Cardiac muscle cell (in vitro differentiated cells and primary cell): ENCODE measurements around the gene PAK6. TPM values are rescaled to one million over a fixed set of nuclear protein-coding genes. Genes with fewer than 3 reads are reported as not detected.
A peak's percentile ranks its signal among the peaks of the same experiment; 100 is the strongest.

Experiments used
- DNase-seq, 2 donors: peaks; one replicate each; pipeline versions ENCODE4 v3.0.0 to v3.0.0-alpha.2; 2010 to 2017; ENCODE audit warnings: low read depth in 1 of 2, low spot score in 1 of 2
- H3K27ac ChIP-seq: fragments of 200-600 bp; sonication (generic); 2 replicates; pipeline ENCODE4 v1.5.1; 2016
- H3K27me3 ChIP-seq: fragments of 200-600 bp; sonication (generic); 2 replicates; pipeline ENCODE4 v1.6.0; 2016; ENCODE audit warnings: control low read depth
- H3K36me3 ChIP-seq: fragments of 200-600 bp; sonication (generic); 2 replicates; pipeline ENCODE4 v1.5.1; 2016; ENCODE audit warnings: control low read depth
- H3K4me1 ChIP-seq: fragments of 200-600 bp; sonication (generic); 2 replicates; pipeline ENCODE4 v1.8.1; 2017; ENCODE audit warnings: low read depth, mild to moderate bottlenecking, mixed run types
- H3K4me3 ChIP-seq: fragments of 200-600 bp; sonication (generic); 2 replicates; pipeline ENCODE4 v1.5.1; 2016; ENCODE audit warnings: mild to moderate bottlenecking
- H3K9me3 ChIP-seq: fragments of 200-600 bp; sonication (generic); 2 replicates; pipeline ENCODE4 v1.5.1; 2017; ENCODE audit warnings: low read depth, mild to moderate bottlenecking, control low read depth
- polyA plus RNA-seq: library from polyadenylated mRNA; unstranded; fragments of >200 nt; fragmentation: Nextera tagmentation; extraction: Ambion mirVana; gene quantifications from 2 replicates; pipeline ENCODE4 v1.2.1, GENCODE V29; 2016
- total RNA-seq: library from RNA; depleted of rRNA; stranded (reverse); fragments of >200 nt; gene quantifications from 2 replicates; pipeline ENCODE4 v1.2.3, GENCODE V29; 2016
- TF ChIP-seq, protein P1 (sequence below): IDR thresholded peaks from 2 replicates; pipeline ENCODE4 v1.5.1; 2012; ENCODE audit warnings: low read depth, mild to moderate bottlenecking, low read length

Gene PAK6
- total and polyA plus RNA-seq, 2 experiments from 2014 or later = 4.2 to 18.7 TPM

DNA sequence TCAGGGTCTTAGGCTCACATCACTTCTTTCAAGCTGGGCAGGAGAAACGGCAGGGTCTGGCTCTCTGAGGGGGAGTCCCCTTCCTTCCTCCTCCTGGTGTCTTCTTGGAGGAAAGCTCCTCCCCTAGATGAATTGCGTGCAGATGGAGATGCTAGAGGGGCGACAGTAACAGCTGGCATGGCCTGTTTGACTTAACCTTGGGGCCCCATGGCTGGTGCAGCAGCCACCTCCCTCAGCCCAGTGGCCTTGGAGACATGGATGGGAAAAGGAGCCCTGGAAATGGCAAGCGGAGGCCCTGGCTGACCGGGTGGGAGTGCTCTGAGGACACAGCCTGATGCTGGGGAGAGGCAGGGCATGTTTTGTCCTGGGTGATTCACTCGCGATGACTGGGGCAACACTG, 20.2 kb downstream of the PAK6 start:
- no peak for DNase-seq
- H3K4me1 ChIP-seq = peaks cover 18% of the 10 kb centered on the region
- no peaks in the 10 kb centered on the region for H3K36me3 ChIP-seq
- no peaks in the 10 kb centered on the region for H3K9me3 ChIP-seq
- H3K27ac ChIP-seq = no peak overlapping the region
- H3K27me3 ChIP-seq = peaks cover 7% of the 10 kb centered on the region
- H3K4me3 ChIP-seq = no peak overlapping the region
- TF ChIP-seq, protein P1, sequence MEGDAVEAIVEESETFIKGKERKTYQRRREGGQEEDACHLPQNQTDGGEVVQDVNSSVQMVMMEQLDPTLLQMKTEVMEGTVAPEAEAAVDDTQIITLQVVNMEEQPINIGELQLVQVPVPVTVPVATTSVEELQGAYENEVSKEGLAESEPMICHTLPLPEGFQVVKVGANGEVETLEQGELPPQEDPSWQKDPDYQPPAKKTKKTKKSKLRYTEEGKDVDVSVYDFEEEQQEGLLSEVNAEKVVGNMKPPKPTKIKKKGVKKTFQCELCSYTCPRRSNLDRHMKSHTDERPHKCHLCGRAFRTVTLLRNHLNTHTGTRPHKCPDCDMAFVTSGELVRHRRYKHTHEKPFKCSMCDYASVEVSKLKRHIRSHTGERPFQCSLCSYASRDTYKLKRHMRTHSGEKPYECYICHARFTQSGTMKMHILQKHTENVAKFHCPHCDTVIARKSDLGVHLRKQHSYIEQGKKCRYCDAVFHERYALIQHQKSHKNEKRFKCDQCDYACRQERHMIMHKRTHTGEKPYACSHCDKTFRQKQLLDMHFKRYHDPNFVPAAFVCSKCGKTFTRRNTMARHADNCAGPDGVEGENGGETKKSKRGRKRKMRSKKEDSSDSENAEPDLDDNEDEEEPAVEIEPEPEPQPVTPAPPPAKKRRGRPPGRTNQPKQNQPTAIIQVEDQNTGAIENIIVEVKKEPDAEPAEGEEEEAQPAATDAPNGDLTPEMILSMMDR = no peak

- Histone ChIP-seq H3K36me3 (no peaks in the 10 kb centered on the region), H3K27ac (no peak overlapping the region), H3K9me3 (no peaks in the 10 kb centered on the region), H3K4me1 (no peaks in the 10 kb centered on the region), H3K4me3 (no peak overlapping the region), H3K27me3 (no peaks in the 10 kb centered on the region)
- TF ChIP-seq, protein P1 = no peak
- DNase-seq = peak in 1 of 2 donors; percentile 64
Measured at GRCh38 chr15:40263024-40263754, 24.3 kb downstream of the PAK6 start.

DNA sequence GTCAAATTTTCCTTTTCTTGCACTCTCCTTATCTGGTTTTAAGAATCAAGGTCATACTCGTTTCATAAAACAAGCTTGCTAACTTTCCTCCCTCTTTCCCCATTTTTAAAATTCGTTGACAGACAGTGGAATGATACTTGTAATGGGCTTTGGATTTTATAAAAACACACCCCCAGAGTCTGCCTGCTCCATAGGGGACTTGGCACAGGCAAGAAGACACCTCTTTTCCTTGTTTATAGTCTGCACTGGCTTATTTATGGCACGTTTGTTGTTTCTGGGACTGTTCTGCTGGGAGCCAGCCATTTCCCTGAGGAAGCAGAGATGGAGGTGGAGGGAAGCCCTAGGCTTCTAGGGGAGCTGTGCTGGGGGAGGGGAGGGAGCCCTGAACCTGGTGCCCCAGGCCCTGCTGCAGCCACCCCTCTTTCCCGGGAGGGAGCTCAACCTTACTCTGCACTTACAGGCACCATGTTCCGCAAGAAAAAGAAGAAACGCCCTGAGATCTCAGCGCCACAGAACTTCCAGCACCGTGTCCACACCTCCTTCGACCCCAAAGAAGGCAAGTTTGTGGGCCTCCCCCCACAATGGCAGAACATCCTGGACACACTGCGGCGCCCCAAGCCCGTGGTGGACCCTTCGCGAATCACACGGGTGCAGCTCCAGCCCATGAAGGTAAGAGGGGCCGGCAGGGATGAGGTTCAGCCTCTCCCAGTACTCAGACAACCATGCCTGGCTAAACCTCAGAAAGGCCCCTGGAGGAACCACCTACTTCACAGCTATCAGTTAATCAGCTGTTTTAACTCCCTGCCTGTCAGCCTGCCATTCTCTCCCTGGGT, 25.7 kb downstream of the PAK6 start:
- no peaks in the 10 kb centered on the region for H3K9me3 ChIP-seq
- no peaks in the 10 kb centered on the region for H3K36me3 ChIP-seq
- no peaks in the 10 kb centered on the region for H3K27me3 ChIP-seq
- TF ChIP-seq, protein P1 = no peak
- H3K4me3 ChIP-seq = no peak overlapping the region
- no peak overlapping the region for H3K27ac ChIP-seq
- DNase-seq = no peak
- H3K4me1 ChIP-seq = no peaks in the 10 kb centered on the region

GRCh38 chr15:40265355-40265754, 26.5 kb downstream of the PAK6 start:
- TF ChIP-seq, protein P1 = no peak
- Histone ChIP-seq H3K36me3 (no peaks in the 10 kb centered on the region), H3K9me3 (no peaks in the 10 kb centered on the region), H3K27ac (no peak overlapping the region), H3K4me1 (no peaks in the 10 kb centered on the region), H3K27me3 (no peaks in the 10 kb centered on the region), H3K4me3 (no peak overlapping the region)
- DNase-seq = no peak

GRCh38 chr15:40265875-40266274, 27.0 kb downstream of the PAK6 start:
- Histone ChIP-seq H3K9me3 (no peaks in the 10 kb centered on the region), H3K4me3 (no peak overlapping the region), H3K4me1 (no peaks in the 10 kb centered on the region), H3K27me3 (no peaks in the 10 kb centered on the region), H3K27ac (no peak overlapping the region), H3K36me3 (no peaks in the 10 kb centered on the region)
- TF ChIP-seq, protein P1 = no peak
- no peak for DNase-seq
